Stimulated activated CD8-positive, alpha-beta memory T cell treated with anti-CD3 and anti-CD28 coated beads, Interleukin-4, amount 100 ng/mL, for 4 hours (primary cell): ENCODE data around the gene CNOT6.

Experiments used
- DNase-seq, 2 donors: peaks; one replicate each; pipeline ENCODE4 v3.0.0-alpha.2; 2020; ENCODE audit warnings: low read depth in 2 of 2, low spot score in 1 of 2

CNOT6 gene

DNA sequence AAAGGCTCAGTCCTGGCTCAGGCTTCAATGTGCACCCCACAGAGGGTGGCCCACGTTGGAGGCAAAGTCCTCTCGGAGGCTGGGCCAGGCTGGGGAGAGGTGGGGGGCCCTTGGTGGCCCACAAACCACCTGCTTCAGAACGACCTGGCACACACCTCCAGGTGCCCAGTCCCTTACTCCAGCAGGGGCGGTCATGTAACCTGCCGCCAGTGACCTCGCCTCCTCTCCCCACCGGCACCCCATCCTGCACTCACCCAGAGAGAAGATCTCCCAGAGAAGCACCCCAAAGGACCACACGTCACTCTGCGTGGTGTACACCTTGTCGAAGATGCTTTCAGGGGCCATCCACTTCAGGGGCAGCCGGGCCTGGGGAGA lies 119.6 kb downstream of the CNOT6 start:
- no peak for DNase-seq

DNA sequence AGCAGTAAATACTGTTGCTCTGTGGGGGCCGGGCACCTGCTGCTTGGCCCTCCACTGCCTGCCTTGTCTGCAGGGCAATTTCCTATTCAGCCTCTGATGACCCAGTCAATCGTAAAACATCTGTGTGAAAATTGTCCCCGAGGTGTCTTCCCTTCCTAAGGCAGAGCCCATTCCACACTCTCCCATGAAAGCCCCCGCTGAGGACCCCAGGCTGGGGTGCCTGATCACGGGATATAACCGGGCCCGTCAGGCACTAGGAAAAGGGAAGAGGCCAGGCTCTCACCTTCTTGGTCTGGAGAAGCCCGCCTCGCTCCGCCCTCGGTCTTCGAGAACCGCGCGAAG lies 124.3 kb downstream of the CNOT6 start:
- DNase-seq: no peak

DNA sequence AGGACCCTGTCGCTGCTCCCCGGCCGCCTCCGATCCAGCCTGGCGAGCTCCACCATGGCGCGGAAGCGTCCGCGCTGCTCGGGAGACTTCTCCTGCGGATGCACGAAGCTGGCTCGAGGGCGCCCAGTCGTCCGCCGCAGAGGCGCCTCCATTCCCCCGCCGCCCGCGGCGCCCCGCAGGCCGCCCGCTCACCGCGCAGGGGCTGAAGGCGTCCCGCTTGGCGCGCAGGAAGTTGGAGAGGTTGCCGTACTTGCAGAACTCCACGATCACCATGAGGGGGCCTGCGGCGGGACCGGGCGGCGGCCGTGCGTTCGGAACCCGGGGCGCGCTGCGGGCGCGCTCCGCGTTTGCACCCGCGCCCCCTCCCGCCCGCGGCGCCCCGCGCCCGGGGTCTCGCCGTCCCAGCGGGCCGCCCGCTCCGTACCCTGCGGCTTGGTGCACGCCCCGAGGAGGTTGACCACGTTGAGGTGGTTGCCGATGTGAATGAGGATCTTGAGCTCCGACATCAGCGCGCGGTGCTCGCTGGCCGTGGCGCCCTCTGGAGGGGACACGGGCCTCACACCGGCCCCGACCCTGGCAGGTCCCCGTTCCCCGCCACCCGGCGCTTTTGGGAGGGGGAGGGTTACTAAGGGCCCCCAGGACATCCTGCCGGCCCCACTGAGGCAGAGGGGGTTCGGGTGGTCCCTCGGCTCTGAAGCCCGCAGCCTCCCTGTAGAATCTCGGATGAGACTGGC lies 124.8 kb downstream of the CNOT6 start:
- DNase-seq: no peak

DNA sequence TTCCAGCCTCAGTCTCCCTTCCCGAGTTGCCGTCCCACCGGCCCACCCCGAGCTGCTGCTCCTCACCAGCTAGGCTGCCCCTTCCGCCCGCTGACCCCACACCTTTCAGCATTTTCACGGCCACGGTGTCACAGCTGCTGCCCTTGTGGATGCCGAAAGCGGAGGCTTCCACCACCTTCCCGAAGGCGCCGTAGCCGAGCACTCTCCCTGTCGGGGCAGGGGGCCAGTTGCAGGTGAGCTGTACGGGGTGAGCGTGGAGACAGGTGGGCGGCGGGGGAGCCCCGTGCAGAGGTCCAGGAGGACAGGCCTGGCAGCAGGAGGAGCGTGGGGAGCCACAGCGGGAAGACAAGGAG lies 125.4 kb downstream of the CNOT6 start:
- no peak for DNase-seq

DNA sequence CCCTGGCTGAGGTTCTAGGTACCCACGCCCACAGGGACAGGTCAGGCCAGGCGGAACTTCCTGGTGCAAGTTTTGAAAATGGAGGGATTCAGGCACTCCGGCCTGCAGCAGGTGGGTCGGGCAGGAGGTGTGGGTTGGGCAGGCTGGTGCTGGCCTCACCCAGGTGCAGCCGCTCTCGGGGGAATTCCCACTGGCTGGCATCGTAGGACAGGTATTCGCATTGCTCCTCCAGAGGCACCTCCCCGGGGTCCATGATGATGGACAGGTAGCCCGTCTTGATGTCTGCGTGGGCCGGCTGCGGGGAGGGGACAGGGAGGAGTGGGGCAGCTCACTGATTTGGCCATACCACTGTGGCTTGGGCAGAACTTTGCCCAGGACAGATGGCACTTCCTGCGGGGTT lies 125.8 kb downstream of the CNOT6 start:
- no peak for DNase-seq

DNA sequence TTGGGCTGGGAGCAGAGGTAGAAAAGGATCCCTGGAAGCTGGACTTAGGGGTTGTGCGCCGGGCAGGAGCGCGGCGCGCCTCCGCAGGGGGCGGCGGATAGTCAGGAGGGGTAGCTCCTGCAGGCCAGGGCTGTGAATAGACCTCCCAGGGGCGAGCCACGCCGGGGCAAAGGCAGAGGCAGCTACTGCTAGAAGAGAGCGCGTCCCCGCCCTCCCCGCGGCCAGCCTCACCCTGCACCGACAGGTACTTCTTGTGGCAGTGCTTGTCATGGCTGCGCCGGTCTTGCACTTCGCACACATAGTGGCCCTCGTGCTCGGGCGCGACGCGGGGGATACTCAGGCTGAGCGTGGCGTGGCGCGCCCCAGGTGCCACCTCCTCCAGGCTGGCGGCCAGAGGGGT lies 127.1 kb downstream of the CNOT6 start:
- DNase-seq: no peak

DNA sequence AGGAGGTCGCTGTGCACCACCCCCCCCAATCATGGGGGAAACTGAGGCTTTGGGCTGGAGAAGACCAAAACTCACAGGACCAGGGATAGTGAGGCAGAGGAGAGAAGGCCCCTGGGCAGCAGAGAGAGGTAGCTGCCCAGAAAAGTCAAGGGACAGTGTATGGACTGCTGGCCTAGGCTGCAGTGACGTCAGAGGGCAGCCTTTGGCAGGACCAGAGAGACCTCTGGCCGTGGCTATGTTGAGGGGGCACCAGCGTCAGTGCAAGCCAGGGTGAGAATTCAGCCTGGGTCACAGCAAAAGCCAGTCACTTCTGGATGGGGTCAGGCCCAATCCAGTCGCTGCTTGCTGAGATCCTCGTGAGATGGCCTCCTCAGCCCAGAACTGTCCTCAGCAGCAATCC lies 128.7 kb downstream of the CNOT6 start:
- DNase-seq: no peak

DNA sequence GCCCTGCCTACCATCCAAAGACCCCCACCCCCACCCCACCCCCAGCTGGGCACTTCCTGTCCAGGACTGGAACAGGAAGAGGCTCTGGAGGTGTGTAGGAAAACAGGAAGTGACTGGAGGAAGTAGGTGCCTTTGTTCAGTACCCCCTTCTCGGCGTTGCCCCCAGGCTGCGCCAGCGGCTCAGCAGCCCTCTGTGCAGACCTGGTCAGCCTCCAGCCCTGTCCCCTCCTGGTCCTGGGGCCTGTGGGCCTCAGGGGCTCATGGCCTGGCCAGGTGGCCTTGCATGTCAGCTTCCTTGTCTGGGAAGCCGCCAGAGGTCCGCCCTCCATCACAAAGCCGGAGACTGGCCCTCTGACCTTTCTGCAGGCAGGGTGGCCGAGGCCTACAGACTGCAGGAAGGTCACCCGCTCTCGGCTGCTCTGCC lies 129.2 kb downstream of the CNOT6 start:
- no peak for DNase-seq

DNA sequence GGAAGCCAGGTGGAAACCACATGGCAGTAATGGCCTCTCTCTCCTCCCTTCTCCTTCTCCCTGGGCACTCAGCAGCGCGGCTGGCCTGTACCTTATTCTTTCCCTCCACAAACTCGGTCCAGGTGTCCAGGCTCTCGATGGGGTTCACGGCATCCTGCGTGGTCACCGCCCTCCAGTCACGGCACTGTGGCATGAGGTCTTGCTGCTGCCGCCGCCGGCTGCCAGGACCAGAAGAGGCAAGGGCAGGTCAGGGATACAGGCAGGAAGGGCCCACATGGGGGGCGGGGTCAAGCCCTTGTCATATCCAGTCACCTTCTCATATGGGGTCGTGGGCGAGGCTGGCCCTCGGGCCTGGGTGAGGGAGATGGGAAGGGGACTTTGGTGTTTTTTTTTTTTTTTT lies 129.7 kb downstream of the CNOT6 start:
- no peak for DNase-seq

DNA sequence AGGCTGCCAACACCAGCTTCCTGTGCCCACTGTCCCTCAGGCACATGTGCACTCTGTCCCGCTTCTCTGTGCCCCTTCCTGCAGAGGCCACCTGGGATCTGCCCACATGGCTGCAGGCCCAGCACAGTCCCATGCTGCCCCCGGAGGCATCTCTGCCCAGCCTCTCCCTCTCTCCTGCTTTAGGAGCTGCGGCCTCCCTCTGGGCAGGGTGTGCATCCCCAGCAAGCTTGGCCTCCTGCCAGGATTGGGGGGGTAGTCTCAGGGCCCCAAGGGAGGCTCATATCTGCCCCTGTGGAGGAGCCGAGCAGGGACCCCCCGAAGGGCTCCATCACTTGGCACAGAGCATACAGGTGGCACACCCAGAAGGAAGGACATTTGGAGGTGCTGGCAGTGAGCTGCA lies 130.4 kb downstream of the CNOT6 start:
- DNase-seq: no peak

DNA sequence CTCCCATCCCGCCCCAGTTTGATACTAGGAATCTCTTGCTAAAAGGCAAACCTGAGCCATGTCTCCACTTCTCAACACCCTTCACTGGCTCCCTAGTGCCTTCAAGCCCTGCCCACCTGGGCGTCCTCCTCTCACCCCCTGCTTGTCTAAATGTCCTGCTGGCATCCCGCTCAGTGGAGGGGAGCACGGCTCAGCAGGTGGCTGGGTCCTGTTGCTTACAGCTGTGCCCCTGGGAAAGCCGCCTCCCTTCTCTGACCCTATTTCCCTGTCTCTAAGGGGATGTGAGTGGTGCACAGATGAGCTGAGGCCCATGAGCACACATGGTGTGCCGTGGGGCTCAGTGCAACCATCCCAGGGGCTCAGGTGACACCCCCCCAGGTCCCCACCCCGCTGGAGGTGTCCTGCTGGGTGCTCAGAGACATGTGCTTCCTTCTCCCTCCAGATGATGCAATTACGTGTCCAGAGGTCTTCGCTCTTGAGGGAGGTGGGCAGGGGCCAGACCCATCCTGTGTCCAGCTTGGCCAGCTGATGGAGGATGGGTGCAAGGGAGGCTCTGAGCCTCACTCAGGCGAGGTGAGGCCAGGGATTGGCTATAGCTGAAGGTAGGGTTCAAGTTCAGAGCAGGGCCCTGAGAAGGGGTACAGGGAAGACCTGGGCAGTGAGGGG lies 131.1 kb downstream of the CNOT6 start:
- DNase-seq: no peak

DNA sequence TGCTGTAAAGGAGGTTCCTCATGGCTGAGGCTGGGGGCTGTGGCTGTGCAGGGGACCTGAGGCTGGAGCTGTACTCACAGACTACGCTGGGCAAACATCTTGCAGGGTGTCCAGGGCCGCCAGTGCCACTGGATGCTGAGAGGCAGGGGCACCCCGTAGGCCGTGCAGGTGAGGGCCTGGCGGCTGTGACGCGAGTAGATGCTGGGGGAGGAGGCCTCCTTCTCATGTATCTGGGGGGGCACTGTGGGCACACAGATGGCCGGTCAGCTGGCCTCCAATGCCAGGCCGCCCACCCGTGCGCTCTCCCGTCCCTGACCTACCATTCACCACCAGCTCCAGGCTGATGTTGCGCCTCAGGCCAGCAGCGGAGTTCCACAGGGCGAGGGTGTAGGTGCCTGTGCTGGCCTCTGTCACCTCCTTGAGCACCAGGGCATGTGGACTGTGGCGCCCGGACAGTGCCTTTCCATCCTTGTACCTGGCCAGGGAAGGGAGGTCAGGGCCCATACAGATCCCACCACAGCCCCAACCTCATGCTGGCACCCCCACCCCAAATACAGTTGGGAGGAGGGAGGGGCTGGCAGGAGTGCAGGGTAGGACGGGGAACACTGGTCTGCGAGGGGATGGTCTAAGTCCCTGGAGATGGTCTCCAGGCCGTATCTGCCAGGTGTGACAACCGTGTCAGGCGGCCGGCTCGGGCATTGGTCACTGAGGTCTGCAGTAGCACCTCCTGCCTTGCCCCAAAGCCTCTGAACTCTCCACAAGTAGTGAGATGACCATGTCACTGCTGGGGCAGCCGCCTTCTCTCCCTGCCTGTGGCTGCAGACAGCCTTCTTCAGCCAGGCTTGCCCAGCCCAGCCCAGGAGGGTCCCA lies 131.8 kb downstream of the CNOT6 start:
- DNase-seq: no peak

DNA sequence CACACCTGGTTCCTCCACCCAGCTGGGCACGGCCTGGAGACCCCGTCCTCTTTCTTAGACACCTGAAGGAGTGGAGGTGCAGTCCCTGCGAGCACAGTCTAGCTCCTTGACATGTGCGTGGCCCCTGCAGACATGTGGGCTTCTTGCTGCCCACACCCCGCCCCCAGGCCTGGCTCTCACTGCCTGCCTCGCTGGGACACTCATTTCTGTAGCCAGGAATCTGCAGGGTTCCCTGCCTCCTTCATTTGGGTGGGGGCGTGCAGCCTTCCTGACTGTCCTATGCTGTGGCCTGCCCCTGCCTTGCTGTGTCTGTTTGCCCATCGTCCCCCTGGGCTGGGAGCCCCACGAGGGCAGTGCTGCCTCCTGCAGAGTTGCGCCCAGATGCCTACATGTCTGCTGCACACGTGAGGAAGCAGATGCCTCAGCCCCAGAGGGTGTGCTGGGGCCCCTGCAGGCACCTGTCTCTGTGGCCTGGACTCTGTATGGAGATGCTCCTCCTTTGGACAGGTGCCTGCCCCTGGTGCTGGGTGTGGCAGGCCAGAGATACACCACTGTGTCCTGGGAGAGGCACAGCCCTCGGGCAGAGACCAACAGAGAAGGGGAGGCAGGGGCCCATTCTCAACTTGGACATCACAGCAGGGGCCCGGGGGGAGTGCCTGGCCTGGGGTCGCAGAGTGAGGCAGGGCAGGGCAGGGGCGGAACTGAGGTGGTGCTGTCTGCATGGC lies 132.6 kb downstream of the CNOT6 start:
- DNase-seq: no peak

DNA sequence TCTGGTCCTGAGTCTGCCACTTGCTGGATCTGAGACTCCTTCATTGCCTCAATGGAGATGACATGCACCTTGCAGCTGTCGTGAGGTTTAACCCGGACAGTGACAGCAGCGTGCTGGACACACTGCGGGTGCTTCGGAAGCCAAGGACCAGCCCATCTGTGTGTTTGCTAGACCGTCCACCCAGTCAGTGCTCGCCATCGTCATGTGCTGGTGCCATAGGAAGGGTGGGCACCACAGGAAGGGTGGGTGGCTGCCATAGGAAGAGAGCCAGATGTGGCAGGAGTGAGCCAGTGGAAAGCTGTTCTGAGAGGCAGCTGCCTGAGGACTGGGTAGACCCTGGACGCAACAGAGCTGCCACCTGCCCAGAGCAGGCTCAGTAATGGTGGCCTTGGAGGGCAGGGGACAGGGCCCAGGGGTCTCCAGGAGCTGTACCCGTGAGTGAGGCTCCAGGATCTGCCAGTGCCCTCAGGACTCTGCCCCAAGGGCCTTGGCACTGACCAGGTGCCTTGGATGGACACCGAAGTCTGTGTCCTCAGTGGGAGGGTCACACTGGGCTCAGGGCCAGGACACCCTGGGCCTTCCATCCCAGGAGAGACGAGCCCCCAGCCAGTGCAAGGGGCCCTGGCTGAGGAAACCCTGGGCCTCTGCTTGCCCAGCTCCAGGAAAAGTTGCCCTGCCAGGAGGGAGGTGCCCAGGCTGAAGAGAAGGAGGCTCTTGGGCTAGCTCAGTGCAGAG lies 133.4 kb downstream of the CNOT6 start:
- no peak for DNase-seq
